ENCODE data around the gene GPC1. TPM values are rescaled to one million over a fixed set of nuclear protein-coding genes. Genes with fewer than 3 reads are reported as not detected.

Gene GPC1
- total RNA-seq, 1 donor: 1.9 TPM

DNA sequence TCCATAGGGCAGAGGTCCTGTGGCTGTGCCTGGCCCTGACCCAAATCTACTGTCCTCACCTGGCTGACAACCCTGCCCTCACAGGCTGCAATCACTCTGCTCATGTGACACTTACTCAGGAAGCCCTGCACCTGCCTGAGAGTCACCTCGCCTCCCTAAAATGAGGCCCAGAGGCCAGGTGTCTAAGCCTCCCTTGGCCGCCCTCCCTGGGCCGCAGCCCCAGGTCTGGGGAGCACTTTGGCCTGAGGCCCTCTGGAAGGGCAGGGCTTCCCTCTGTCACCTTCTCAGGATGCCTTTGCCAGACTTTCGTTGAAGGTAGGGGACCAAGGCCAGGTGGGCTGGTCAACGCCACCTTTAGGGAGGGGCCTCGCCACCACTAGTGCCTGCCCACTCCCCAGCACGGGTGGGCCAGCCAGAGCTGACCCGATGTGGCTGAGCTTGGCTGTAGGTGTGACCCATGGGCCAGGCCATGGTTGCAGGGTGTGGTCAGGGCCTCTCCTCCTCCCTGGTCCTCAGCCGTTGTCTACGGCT lies 6.1 kb upstream of the GPC1 start:
- DNase-seq (ENCODE audit: low read depth in 2 of 3, low spot score in 2 of 3): no peak

DNA sequence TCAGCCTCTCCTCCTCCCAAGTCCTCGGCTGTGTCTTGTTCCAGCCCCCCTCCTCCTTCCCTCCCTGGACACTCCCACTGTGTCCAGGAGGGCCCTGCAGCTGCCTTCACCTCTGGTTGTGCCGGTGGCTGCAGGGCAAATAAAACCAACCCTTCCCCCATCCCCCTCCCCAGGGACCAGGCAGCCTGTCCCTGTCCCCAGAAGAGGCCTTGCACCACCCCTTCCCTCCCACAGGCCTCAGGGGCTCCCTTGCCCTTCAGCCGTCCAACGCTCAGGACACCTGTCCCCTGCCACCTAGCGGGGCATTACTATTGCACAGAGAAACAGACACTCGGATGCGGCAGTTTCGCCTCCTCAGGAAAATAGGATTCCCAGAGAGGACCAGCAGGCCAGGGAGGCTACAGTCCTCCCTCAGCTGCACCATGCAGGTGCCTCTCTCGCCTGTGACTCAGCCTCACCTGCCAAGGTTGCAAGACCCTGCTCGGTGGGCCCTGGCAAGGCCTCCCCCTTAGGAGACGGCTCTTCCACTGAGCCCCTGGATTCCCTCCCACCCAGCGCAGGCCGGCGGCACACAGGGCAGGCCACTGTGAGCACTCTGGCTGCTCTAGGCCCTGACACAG lies 5.5 kb upstream of the GPC1 start:
- DNase-seq (ENCODE audit: low read depth in 2 of 3, low spot score in 2 of 3): no peak

DNA sequence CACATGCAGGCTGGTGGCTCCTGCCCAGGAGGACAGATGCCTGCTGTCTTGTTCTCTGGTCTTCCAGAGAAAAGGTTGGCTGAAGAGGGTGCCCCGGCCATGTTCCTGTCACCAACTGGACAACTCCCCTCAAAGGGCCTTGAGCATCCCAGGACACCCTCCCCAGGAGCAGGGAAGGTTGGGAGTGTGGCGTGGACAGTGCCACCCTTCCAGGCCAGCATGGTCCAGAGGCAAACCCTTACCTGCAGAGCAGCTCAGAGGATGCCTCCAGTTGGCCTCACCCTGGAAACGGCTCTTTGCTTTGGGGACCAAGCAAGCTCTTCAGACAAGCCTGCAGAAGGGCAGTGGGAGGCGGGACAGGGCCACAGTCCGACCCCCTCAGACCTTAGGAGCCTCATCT lies 4.9 kb upstream of the GPC1 start:
- no peak for DNase-seq (ENCODE audit: low read depth in 2 of 3, low spot score in 2 of 3)

DNA sequence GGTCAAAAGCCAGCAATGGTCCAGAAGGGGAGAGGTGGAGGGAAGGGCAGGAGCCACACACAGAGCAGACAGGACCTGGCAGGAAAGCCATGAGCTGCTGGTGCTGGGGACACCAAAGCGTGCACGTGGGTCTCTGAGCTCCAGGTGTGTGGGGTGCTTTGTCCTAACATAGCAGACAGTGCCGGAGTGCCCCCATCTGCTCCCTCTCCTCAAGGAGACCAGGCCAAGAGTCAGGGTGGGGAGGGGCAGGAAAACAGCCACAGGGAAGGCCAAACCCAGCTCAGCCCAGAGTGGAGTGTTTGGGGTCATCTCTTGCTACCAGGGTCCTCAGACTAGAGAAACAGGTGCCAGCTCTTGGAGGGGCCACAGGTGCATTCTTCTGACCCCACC lies 4.2 kb upstream of the GPC1 start:
- no peak for DNase-seq (ENCODE audit: low read depth in 2 of 3, low spot score in 2 of 3)

DNA sequence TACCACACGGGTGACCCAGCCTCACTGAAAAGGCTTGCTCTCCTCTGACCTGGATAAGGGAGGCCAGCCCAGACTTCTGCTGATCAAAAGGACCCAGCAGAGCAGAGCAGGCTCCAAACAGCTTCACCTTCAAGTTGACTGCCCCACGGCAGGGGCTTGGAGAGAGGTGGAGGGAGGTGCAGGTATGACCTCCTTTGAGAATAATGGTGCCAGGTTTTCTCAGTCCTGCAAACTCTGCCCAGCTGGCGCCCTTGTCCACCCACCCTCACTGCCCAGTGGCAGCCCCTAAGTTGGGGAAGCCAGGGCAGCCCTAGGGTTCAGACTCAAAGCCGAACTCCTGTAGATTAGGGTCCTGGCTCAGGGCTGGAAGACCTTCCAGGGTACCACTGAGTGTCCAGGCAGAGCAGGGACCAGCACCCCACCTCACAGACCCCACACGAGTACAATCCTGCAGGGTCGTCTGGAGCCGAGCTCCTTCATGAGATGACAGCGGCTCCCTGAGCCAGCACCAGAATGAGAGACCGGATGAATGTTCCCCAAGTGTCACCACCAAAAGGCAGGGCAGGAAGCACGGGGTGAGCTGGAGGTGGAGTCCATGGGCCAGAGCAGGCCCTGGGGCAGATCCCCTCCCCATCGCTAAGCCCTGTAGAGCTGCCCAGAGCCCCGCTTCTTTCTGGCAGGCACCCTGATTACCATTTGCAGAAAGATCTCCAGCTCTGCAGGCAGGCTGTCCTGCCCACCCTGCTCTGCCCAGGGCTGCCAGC lies 3.6 kb upstream of the GPC1 start:
- no peak for DNase-seq (ENCODE audit: low read depth in 2 of 3, low spot score in 2 of 3)

DNA sequence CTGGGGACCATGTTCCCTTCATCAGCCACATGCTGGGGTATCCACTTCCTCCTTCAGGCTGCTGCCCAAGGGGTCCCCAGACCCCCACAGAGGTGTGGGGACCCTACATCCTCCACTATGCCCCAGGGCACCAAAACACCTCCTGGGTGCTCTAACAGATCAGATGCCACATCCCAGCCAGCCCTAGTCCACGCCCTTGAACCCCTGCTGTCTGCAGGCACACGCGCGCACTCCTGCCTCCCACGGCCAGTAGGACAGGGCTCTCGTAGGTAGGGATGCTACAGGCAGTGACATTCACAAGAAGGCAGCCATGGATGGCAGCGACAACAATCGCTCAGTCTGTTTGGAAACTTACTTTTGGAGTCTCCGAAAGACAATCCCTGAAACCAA lies 3.0 kb upstream of the GPC1 start:
- DNase-seq (ENCODE audit: low read depth in 2 of 3, low spot score in 2 of 3): no peak

DNA sequence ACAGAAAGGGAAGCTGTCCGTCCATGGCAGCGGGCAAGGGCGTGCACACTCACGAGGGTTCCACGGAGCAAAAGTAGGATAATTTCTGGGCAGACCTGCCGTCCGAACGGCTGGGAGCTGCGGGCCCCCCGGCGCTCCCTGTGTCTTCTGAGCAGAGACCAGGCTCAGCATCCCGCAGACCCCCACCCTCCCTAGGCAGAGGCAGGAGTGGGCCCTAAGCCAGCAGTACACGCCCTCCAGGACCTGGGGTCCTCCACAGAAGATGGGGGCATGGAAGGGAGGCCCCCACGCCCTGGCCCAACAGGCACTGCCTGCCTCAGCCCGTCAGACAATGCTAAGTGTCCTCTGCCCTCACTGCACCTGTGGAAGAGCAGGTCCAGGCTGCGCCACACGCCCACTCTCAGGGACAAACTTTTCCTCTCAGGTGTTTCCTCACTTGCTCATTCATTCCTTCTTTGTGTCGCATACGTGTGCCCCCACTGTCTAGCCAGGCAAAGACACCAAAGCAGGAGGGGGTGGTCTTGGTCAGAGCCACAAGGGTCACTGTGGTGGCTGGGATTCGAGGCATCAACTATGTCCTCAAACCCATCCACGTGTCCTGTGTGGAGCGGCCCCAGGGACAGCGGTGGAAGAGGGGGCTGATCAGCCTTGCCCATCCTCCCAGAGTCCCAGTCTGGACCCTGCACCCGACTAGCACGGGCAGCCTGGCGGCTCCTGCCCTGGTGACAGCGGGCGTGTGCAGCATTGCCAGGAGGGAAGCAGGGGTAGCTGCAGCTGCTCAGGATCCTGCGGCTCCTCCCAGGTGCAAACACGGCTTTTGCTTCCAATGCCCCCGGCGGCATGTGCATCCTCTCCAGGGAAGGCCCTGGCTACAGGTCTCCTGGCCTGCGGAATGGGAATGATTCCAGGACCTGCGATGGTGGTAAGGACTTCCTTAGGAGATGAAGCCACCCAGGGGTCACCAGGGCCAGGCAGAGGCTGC lies 2.4 kb upstream of the GPC1 start:
- no peak for DNase-seq (ENCODE audit: low read depth in 2 of 3, low spot score in 2 of 3)

DNA sequence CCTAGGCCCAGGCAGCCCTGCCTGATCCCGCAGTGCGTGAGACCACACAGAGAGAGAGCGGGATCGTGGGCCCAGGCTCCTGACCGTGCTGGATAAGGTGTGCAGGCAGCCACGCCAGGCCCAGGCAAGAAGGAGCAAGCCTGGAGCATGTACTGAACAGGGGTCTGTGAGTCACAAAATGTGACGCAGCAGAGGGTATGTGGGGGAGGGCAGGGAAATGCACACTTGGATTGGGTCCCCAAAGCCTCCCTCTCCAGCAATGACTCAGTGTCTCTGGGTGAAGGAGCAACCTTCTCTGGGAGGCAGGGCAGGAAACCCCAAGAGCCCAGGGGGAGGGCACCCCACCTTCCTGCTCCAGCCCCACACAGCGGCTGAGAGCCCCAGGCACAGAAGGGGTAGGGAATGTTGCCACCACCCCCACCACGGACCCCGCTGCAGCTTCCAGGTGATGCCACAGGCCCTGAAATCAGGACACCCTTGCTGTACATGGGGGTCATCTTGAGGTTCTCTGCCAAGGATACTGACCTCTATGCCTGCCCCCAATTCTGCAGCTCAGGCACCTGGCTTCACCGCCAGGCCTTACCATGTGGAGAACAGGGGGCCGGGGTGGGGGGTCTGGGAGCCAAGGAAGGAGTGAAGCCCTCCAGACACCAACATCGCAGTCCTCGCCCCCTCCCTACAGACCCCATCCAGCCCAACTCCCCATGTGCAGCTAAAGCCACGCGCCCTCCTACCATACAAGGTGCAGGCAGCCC lies 1.3 kb upstream of the GPC1 start:
- DNase-seq (ENCODE audit: low read depth in 2 of 3, low spot score in 2 of 3): no peak

DNA sequence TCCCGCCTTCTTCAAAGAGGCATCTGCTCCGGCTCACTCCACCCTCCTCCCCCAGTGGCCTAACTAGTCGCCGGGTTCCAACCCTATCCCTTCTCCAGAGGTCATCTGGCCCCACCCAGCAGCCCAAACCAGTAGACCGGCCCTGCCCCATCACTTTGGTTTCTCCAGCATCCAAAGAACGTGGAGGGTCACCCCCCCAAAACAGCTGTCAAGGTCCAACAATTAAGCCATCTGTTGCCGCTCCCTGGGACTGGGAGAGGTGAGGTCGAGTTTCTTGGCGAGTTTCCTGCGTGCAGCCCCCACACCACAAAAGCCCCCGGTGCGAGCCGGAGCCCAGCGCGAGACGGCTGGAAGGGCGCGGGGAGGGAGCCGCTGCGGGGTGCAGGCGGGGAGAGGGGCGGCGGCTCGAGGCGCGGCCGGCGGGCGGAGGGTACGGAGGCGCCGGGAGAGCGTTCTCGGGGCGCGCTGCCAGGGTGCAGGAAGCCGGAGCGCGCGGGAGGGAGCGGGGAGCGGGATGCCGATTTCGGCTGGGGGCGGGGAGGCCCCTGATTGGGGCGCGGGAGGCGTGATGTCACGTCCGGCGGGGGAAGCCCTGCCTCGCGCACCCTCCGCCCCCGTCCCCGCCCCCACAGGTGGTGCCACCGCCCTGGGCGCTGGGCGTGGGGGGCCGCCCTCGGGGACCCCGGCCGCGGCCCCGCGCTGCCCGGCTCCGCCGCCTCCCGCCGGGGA lies 571 bp upstream of the GPC1 start:
- peak; percentile 60 to 83 (median 82) for DNase-seq (ENCODE audit: low read depth in 2 of 3, low spot score in 2 of 3)

DNA sequence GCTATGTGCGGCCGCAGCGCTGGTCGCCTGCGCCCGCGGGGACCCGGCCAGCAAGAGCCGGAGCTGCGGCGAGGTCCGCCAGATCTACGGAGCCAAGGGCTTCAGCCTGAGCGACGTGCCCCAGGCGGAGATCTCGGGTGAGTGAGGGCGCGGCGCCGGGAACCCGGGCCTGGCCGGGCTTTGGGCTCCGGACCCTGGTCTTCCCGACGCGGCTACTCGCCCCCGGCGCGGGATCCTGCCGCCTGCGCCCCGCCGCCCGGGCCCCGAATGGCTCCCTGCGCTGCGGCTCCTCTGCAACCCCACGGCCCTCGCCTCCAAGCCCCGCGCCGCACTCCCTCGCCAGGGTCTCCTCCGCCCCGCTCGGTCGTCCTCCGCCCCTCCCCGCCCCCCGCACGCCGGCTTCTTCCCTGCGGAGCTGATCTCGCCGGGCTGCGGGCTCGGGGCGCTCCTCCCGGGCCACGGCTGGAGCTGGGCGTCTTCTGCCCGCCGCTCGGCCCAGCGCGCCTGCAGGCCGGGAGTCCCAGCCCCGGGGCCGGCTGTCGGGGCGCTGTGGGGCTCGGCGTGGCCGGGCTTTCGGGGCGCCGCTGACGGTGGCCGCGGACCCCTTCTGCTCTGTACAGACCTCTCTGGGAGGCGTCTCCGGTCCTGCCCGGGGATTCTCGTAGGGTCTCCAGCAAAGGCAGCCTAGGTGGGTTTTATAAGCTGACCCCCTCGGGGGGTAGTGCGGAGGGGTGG lies 652 bp downstream of the GPC1 start:
- DNase-seq (ENCODE audit: low read depth in 2 of 3, low spot score in 2 of 3): no peak

DNA sequence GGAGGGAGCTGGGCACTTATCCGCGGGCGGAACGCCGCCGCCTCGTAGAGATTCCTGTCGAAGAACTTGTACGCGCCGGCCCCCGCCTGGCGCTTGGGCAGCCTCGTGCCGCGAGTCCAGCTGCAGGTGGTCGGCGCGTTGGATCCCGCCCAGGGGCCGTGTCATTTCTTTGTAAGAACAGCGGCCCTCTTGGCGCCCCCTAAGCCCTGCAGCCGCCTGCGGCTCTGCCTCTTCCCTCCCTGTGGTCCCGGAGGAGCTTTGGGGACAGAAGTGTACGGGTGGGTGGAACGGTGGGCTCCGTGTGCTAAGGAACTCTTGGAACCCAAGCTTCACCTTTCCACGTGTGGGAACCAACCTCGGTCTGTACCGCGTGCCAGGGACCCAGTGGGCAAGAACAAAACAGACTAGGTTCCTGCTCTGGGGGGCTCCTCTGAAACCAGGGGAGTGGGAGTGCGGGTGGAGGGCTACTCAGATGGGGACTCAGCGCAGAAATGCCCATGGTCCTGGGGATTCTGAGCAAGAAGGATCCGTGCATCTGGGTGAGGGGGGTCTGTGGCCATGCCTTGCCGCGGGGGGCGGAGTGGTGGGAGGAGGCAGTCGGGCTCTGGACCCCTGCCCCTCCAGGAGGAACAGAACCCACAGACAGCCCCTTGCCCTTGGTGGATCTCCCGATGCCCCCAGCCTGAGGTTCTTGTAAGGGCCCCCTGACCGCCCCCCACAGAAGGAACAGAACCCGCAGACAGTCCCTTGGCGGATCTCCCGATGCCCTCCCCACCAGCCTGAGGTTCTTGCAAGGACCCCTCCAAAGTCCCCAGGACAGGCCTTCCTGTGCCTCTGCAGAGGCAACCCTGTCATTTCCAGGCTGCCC lies 1.5 kb downstream of the GPC1 start:
- DNase-seq (ENCODE audit: low read depth in 2 of 3, low spot score in 2 of 3): no peak

DNA sequence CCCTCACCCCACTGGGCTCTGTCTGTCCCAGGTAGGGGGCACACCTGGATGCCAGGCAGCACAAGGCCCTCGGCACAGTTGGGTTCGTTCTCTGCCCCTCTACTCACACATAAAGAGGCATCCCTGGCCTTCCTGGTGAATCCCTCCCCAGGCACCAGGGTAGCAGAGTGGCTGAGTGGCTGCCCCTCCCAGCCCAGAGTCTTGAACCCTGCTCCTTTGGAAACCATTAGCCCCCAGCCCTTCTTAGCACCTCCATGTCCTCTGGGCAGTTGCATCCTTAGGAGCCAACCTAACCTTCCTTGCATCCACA lies 2.0 kb downstream of the GPC1 start:
- DNase-seq (ENCODE audit: low read depth in 2 of 3, low spot score in 2 of 3): no peak

DNA sequence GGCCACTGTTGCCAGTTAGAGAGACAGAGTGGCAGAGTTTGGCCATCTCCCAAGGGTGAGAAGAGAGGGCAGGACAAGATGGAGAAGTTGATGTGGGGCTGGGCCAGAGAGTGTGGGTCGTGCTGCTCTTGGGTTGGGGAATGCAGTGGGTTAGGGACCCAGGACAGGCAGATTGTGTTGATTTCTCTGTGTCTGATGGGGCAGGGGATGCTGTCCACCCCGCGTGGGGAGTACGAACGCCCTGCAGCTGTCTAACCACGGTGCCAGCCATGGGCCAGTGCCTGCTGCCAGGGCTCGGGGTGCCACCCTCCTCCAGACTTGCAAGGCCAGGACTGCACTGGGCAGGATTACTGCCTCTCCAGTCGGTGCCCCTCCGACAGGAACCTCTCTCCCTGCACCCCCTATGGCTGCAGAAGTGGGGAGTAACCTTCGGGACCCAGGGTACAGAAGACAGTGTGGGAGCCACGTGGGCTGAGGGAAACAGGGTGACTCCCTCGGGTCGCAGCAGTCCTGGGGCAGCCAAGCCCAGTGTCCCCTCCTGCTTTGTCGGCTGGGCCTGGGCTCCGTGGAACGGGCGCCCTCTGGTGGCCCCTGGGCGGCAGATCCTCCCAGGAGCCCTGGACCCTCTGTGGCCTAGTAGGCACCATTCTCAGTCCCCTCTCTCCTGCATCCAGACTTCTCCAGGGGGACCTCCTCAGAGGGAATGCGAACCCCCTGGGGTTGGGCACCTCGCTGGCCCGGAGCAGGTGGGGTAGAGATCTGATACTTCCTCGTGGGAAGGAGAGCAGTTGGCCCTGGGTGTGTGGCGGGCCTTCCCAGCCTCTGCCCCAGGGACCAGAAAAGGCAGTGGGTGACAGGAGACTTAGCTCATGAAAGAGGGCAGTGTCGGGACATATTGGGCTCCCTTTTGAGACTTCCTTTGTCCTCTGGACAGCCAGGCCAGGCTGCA lies 2.7 kb downstream of the GPC1 start:
- DNase-seq (ENCODE audit: low read depth in 2 of 3, low spot score in 2 of 3): peak; percentile 57 to 75 (median 60)

DNA sequence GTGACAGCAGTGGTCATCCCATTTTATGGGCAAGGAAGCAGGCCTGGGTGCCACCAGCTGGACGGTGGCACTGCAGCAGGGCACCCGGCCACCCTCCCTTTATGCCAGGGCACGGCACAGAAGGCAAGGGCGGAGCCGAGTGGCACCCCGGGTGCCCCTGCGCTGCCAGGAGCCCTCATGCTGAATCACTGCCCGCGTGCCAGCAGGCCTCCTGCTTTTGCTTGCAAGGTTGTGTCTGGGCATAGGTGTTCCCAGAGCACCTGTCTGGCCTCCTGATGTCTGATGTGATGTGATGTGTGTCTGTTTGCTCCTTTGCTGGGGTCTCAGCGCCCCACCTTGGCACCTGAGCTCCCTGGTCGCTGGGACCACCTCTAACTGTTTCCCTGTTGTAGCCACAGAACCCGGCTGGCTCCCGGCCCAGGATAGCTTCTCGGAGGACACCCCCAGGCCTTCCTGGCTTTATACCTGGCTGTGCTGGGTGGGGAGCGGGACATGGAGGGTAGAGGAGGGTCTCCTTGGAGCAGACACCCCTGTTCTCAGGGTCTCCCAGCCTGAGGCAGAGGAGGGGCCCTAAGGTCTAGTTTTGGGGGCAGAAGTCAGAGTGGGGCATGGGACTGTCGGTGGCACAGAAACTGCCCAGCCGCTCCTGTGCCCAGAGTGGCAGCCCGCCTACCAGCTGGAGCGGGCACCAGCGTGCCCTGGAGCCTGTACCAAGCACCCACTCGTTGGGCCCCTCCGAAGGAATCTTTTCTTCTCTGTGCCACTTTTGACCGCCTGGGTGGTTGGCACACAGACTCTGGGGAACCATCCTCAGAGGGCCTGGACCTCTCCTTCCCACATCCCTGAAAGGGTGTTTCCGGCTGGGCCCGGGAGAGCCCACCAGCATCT lies 3.6 kb downstream of the GPC1 start:
- DNase-seq (ENCODE audit: low read depth in 2 of 3, low spot score in 2 of 3): no peak

DNA sequence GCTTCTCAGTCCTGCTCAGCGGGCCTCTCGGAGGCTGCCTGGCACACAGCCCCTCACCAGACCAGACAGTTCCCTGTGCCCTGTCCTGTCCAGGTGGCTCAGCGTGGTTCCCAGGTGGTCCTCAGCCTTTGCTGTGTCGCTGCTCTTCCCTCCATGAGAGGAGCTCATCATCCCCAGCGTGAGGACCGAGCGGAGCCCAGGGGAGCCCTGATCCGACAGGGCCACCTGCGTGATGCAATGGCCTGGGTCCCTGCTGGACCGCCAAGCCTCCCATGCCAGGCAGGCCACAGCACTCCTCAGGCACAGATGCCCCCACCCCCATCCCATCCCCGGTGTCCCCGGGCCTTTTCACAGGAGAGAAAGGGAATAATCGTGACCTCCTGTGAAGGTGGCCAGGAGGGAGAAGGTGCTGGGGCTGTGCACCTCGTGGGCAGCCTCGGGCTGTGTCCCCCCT lies 4.3 kb downstream of the GPC1 start:
- DNase-seq (ENCODE audit: low read depth in 2 of 3, low spot score in 2 of 3): no peak

DNA sequence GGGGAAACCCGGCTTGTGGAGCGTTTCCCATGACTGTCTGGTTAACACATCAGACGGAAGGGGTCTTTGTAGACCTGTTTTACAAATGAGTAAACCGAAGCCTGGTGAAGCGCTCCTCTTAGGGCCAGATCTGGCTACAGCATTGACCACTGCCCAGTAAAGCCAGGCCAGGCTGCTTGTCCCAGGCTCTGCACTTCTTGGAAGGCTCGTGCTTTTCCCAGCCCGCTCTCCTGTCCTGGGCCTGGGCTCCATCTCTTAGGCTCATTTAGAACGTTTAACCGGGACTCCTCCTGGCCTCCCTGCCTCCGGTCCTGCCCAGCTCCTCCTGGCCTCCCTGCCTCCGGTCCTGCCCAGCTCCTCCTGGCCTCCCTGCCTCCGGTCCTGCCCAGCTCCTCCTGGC lies 4.8 kb downstream of the GPC1 start:
- no peak for DNase-seq (ENCODE audit: low read depth in 2 of 3, low spot score in 2 of 3)

Measured in hematopoietic multipotent progenitor cell (in vitro differentiated cells).